Stimulated activated CD4-positive, alpha-beta T cell treated with anti-CD3 and anti-CD28 coated beads, Interleukin-4, amount 100 ng/mL, for 48 hours (primary cell): Measurements from ENCODE around the gene PALB2.
"Not testable (repeated sequence)": the region's sequence is repeated elsewhere in the genome, so short reads cannot be mapped to it uniquely, and the experiment has no call there.

Experiments
- DNase-seq, 2 donors: peaks; one replicate each; pipeline ENCODE4 v3.0.0-alpha.2; 2020; ENCODE audit warnings: low read depth in 2 of 2

The PALB2 gene

DNA sequence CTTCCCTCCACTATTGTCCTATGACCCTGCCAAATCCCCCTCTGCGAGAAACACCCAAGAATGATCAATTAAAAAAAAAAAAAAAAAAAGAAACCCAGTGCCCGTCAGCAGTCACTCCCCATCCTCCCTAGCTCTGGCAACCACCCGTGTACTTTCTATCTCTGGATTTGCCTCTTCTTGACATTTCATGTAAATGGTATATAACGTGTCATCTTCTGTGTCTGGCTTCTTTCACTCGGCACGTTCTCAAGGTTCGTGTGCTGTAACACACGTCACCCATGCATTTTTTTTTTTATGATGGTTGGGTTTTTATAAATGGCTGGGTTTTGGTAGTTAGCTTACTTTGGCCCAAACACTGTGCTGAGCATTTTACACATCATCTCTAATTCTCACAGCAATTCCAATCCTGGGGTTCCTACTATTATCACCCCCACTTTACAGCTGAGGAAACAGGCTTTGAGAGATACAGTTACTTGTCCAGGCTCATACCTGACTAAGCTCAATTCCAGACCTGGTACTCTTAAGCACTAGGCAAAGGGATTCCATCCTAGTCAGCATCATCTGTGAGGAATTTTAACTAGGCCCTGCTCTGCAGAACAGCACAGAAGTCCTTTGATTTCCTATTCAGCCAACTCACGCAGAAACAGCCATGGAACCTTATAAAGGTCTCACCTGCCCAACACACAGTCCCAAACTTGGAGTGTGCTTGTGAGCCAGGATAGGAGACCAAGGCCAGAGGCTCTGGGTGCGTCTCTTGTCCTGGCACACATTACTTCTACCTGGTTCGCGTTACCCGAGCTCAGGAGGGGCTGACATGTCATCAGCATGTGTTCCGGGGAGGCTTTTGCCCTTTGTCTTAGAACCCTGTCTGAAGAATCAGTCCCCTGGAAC lies 56.7 kb downstream of the PALB2 start:
- no peak for DNase-seq

GRCh38 chr16:23583271-23583670 lies 57.8 kb downstream of the PALB2 start:
- not testable (repeated sequence) for DNase-seq

DNA sequence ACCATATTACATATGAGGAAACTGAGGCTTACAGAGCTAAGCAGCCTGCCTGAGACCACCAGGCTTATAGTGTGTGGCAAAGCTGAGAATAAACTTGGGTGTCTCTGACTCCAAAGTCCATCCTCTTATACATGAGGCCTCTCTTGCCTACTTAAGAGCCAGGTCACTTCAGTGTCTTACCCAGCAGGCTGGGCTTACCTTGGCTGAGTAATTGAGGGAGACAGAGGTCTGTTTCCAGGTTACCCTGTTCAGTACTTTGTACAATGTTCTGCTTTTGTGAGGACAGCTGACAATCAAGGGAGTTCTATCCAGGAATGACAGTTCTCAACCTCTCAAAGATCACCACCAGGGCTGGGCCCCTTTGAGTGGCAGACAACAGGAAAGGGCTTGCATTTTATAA lies 59.3 kb downstream of the PALB2 start:
- DNase-seq = no peak

- DNase-seq = no peak
Measured at GRCh38 chr16:23580391-23580790, 60.7 kb downstream of the PALB2 start.

DNA sequence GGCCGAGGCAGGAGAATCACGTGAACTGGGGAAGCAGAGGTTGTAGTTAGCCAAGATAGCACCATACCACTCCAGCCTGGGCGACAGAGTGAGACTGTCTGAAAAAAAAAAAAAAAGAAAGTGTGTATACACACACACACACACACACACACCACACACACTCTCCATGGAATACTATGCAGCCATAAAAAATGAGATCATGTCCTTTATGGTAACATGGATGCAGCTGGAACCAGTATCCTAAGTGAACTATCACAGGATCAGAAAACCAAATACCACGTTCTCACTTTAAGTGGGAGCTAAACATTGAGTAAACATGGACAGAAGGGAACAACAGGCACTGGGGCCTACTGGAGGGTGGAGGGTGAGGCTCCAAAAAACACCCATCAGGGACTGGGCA lies 61.7 kb downstream of the PALB2 start:
- DNase-seq = no peak

DNA sequence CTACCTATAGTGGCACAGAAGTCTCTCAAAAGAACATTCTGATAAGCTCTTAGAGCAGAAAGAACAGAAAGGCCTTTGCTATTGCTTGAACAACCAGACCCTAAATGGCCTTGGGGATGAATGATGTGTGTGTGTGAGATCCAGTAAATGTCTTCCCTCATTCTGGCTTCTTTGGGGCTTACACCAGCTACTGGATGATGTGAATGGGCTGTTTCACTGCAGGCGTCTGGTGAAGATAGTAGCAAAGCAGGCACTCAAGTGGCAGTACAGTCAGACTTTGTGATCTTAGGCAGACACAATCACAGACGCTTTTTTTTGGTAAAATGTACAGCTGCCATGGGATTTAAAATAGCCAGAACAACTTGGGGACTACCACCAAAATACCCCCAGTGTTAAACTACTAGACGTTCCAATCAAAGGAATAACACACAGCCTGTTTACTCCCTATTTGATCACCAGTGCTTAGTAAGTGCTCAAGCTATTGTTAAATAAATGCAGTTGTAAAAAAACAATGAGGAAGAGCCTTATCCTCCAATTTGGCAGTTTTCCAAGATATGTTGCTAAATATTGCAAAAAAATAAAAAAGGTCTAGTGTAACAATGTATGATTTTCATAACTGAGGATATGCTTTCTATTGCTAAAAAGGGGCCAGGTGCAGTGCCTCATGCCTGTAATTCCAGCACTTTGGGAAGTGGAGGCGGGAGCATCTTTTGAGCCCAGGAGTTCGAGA lies 62.8 kb downstream of the PALB2 start:
- DNase-seq = no peak

DNA sequence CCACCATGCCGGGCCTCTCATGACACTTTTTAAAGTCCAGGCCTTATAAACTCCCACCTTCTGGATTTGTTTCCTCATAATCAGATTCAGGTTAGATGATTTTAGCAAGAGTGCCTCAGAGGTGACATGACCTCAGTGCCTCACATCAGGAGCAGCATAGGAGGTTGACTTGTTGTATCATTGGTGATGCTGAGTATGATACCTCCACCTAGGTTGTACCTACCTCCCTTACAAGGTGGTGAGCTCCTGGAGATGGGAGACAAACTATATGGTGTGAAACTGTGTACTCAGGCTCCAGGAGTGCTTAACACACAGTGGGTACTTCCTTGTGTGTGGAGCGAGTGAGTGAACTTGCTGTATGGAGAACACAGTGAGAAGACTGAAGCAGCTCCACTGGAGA lies 63.6 kb downstream of the PALB2 start:
- no peak for DNase-seq

GRCh38 chr16:23575834-23576233 lies 65.3 kb downstream of the PALB2 start:
- DNase-seq = no peak

- DNase-seq = no peak
Measured at GRCh38 chr16:23573817-23574216, 67.3 kb downstream of the PALB2 start.

GRCh38 chr16:23572394-23572793 lies 68.7 kb downstream of the PALB2 start:
- no peak for DNase-seq

DNA sequence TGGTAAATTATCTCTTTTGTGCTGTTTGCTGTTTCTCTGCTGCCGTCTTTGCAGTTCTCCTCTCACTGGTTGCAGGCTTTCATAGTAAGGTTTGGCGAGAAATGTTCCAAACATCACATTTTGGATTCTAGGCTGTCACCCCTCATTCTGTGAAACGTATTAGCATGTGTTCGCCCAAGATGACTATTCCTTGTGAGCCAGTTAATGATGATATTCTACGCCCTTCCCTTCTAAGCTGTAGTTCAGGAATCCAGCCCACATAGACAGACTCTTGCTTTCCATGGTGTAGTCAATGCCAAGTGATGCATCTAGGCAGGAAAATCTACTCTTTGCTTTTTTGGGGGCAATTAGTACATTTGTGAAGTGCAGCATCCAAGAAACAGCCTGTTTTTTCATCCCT lies 69.2 kb downstream of the PALB2 start:
- no peak for DNase-seq

- DNase-seq = no peak
Measured at GRCh38 chr16:23570992-23571632, 70.0 kb downstream of the PALB2 start.

DNA sequence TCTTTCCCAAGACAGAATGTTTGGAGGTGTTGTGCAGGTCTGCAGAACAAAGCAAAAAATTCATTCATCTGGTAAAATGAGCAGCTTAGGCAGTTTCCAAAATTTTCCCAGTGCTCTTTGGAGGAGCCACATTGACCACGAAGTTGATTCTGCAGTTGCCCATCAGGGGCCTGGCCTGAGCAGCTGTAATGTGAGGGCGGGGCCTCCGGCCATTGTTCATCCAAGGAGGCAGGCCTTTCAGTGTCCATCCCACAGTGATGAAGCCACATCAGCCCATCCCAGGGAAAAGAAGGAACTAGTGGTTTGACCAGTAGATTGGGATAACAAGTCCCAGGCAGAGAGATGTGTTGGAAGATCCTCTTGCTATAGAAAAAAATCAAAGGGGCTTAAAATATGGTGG lies 73.5 kb downstream of the PALB2 start:
- no peak for DNase-seq

DNA sequence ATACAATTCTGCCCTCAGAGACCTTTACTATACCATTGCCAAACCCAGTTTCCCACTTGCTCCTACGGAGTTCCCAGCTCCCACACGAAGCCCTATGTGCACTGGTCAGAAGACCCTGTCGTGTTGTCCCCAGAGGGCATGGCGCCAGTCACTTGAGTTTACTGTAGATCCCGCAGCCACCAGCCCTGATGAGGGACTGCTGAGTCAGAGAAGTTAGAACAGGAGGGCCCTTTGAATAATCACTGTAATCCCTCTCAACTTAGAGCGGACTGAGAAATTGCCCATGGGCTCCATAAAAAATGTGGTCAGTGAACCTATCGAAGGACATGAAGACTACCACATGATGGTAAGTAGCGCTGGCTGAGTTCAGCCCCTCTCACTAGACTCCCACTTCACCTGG lies 74.4 kb downstream of the PALB2 start:
- DNase-seq = no peak

DNA sequence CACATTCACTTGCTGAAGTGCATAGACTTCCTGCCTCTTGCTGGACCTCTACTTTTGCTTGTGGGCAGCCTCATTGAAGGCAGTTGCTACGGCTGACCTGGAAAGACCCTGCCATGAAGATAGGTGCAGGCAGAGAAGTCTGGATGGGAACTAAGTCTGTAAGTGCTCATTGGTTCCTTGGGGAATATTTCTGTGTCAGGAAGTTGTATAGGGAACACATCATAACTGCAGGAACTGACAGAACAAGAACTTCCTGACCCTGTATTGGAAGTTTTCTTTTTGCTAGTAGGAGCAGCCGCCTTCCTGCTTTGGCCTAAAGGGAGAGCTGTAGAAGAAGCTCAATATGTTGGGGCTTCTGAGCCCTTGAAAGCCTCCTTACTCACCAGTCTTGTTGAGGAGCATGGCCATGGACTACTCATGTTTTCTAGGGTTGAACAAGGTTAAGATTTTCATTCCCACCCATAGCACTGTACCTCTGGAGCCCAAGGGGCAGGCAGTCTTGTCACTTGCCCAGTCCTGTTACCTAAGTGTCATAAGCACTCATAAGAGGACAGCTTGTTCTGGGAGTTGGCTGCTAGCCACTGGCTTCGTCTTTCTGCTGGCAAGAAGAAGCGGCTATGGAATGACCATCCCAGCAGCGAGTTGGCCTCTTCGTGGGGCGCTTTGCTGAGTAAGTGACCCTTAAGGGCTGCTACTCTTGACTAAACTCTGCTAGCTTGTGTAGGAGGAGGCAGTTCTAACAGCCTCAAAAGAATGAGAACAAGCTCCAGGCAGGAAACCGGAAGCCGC lies 76.3 kb downstream of the PALB2 start:
- no peak for DNase-seq

DNA sequence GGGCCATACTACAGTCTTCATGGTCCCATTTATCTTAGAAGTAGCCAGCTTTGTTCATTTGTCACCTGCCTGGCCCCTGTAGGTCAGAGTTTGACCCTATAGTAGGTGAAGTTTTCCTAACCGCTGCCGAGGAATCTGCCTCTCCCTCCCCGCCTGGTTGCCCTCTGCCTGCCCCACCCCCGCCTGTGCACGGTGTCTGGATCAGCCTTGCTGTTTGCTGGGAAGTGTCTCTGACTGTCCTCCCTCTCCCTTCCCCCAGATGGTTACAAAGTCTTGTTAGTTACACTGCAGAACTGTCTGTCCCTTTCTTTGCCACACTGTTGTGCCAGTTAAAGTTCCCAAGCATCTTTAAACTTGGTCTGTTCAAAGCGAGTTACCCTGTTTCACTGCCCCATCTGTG lies 77.9 kb downstream of the PALB2 start:
- no peak for DNase-seq

DNA sequence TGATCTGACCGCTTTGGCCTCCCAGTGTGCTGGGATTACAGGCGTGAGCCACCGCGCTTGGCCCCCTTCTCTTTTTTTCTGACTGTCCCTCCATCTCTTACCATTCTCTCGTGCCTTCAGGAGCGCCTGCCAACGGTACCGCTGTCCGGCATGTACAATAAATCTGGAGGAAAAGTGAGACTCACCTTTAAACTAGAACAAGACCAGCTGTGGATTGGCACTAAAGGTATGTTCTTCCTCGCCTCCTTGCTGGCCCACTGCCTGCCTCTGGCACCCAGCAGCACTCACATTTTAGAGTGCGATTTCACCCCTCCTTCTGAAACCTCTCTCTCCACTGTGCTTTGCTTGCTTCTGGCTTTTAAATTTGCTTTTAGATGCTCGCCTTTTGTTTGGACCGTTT lies 78.6 kb downstream of the PALB2 start:
- DNase-seq = no peak

- DNase-seq = no peak
Measured at GRCh38 chr16:23561586-23561985, 79.5 kb downstream of the PALB2 start.

DNA sequence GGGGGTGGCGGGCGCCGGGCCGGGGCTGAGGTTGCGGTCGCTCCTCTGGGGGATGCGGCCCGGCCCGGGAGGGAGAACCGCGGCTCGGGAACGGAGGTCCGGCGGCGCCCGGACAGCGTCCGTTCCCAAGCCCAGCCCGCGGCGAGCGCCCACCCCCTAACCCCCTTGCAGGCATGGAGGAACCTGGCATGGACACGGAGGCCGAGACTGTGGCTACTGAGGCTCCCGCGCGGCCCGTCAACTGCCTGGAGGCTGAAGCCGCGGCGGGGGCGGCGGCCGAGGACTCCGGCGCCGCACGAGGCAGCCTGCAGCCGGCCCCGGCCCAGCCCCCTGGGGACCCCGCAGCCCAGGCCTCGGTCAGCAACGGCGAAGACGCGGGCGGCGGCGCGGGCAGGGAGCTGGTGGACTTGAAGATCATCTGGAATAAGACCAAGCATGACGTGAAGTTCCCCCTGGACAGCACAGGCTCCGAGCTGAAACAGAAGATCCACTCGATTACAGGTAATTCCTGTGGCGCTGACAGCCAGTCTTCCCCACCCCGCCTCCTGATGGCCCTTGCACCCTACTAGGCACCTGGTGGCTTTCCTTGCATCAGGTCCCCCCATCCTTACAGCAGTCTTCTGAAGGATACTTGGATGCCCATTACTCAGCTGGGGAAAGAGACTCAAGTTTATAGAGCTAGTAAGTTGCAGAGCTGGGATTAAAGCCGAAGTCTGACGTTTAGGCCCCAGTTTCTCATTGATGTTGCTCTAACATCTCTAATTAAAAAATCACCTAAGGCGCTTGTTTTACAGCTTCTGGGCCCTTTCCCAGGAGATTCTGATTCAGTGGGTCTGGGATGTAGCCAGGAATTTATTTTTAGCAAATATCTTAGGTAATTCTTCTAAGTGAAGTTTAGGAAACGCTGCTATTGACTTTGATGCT lies 83.1 kb downstream of the PALB2 start:
- peak; percentile 5 to 6 for DNase-seq

- DNase-seq = peak; percentile 97
Measured at GRCh38 chr16:23556881-23557778, 84.0 kb downstream of the PALB2 start, which contains the start of the genes EARS2 and UBFD1. Gene EARS2 (minus strand): TSS chr16:23557350. CDS start chr16:23557343, 7 bp downstream. Gene UBFD1 (plus strand): TSS chr16:23557727. CDS start chr16:23557743, 16 bp downstream.
